ENCODE results near the gene SLC25A48.

Gene SLC25A48

GRCh38 chr5:135934939-135935338 is 100.5 kb downstream of the SLC25A48 start:
- no peak for DNase-seq

- no peak for DNase-seq
Observed at GRCh38 chr5:135937245-135937911, 102.9 kb downstream of the SLC25A48 start.
